ENCODE data around the gene FASTK.

GRCh38 chr7:151110941-151111645 is 30.5 kb upstream of the FASTK start:
- peak; percentile 97 for TF ChIP-seq CTCF (conservative IDR thresholded peaks at IDR 0.05)
- TF ChIP-seq ZFX (IDR thresholded peaks at IDR 0.05) = no peak
